OCI-LY3 (cell line): Measurements from ENCODE around the gene SNRNP40.

ENCODE experiments used
- CTCF ChIP-seq: fragments of 200-600, 300-600 bp; sonication (generic); IDR thresholded peaks from 2 replicates; pipeline ENCODE4 v1.5.1; 2014; ENCODE audit warnings: antibody characterized with exemption, low read length, low read depth
- EZH2phosphoT487 ChIP-seq: fragments of 200-600 bp; shearing (Covaris generic); IDR thresholded peaks from 2 replicates; pipeline ENCODE4 v1.6.1; 2018; ENCODE audit warnings: antibody characterized with exemption, mixed run types, low read depth

- TF ChIP-seq CTCF: no peak
- TF ChIP-seq EZH2phosphoT487: no peak
Observed at GRCh38 chr1:31259746-31260145, 36.8 kb downstream of the SNRNP40 start.
